Inflammatory macrophage (primary cell): Measurements from ENCODE around the gene ATP11A.
A peak's percentile ranks its signal among the peaks of the same experiment; 100 is the strongest.
"Not testable (repeated sequence)": the region's sequence is repeated elsewhere in the genome, so short reads cannot be mapped to it uniquely, and the experiment has no call there.

Experiments
- DNase-seq, 2 donors: peaks; one replicate each; pipeline ENCODE4 v3.0.0-alpha.2; 2020 to 2022

Gene ATP11A

GRCh38 chr13:112693831-112694497 lies 4.1 kb downstream of the ATP11A start:
- peak; percentile 80 to 81 for DNase-seq

- DNase-seq, result no peak
Measured at GRCh38 chr13:112695121-112695520, 5.3 kb downstream of the ATP11A start.

GRCh38 chr13:112696001-112696868 lies 6.4 kb downstream of the ATP11A start:
- no peak for DNase-seq

- no peak for DNase-seq
Measured at GRCh38 chr13:112696869-112697465, 7.1 kb downstream of the ATP11A start.

- no peak for DNase-seq
Measured at GRCh38 chr13:112697756-112698655, 8.2 kb downstream of the ATP11A start.

- no peak for DNase-seq
Measured at GRCh38 chr13:112699322-112699918, 9.6 kb downstream of the ATP11A start.

GRCh38 chr13:112700291-112701060 lies 10.6 kb downstream of the ATP11A start:
- no peak for DNase-seq

- no peak for DNase-seq
Measured at GRCh38 chr13:112702341-112702985, 12.6 kb downstream of the ATP11A start.

- DNase-seq, result no peak
Measured at GRCh38 chr13:112702986-112703379, 13.1 kb downstream of the ATP11A start.

GRCh38 chr13:112703449-112704284 lies 13.8 kb downstream of the ATP11A start:
- no peak for DNase-seq

- no peak for DNase-seq
Measured at GRCh38 chr13:112704308-112705145, 14.7 kb downstream of the ATP11A start.

GRCh38 chr13:112705286-112705685 lies 15.4 kb downstream of the ATP11A start:
- no peak for DNase-seq

GRCh38 chr13:112706171-112706570 lies 16.3 kb downstream of the ATP11A start:
- no peak for DNase-seq

- DNase-seq, result no peak
Measured at GRCh38 chr13:112708560-112709240, 18.9 kb downstream of the ATP11A start.

GRCh38 chr13:112709316-112709715 lies 19.5 kb downstream of the ATP11A start:
- not testable (repeated sequence) for DNase-seq

GRCh38 chr13:112709825-112710783 lies 20.3 kb downstream of the ATP11A start:
- no peak for DNase-seq
